ENCODE measurements around the gene BUD13. TPM values are rescaled to one million over a fixed set of nuclear protein-coding genes. Genes with fewer than 3 reads are reported as not detected.

Gene BUD13
- polyA plus RNA-seq, 1 donor from 2014 or later, result 19.1 TPM

GRCh38 chr11:116788975-116789374, 16.2 kb upstream of the BUD13 start:
- Histone ChIP-seq H3K4me3 (ENCODE audit: low read length) (peak overlapping the region; percentile 91), H3K79me2 (replicated peaks; ENCODE audit: insufficient read depth, low read length) (peaks cover 12% of the 10 kb centered on the region), H3K9me3 (ENCODE audit: low read length) (no peaks in the 10 kb centered on the region), H4K20me1 (ENCODE audit: insufficient read depth) (no peaks in the 10 kb centered on the region), H3K9ac (ENCODE audit: low read length) (peak overlapping the region; percentile 82), H3K36me3 (ENCODE audit: insufficient read depth, low read length) (no peaks in the 10 kb centered on the region), H2AFZ (ENCODE audit: low read depth, low read length) (no peak overlapping the region), H3K9me2 (ENCODE audit: insufficient read depth, low read length) (no peaks in the 10 kb centered on the region), H3K27me3 (ENCODE audit: insufficient read depth, low read depth, low read length) (no peaks in the 10 kb centered on the region), H3K4me2 (ENCODE audit: low read length) (no peak overlapping the region), H3K27ac (ENCODE audit: low read length) (no peak overlapping the region), H3F3A (ENCODE audit: insufficient read depth, low read length, poor library complexity, severe bottlenecking) (no peaks in the 10 kb centered on the region)
- TF ChIP-seq CTCF (IDR thresholded peaks at IDR 0.05; ENCODE audit: poor library complexity, severe bottlenecking) (no peak), POLR2AphosphoS5 (IDR thresholded peaks at IDR 0.05) (no peak), EP300 (conservative IDR thresholded peaks at IDR 0.05; ENCODE audit: poor library complexity, severe bottlenecking) (no peak), MXI1 (conservative IDR thresholded peaks at IDR 0.05; ENCODE audit: poor library complexity, severe bottlenecking) (no peak), RAD21 (conservative IDR thresholded peaks at IDR 0.05) (no peak), SMC3 (conservative IDR thresholded peaks at IDR 0.05; ENCODE audit: poor library complexity) (no peak), REST (IDR thresholded peaks at IDR 0.05; ENCODE audit: borderline replicate concordance) (no peak), EZH2 (IDR thresholded peaks at IDR 0.05; ENCODE audit: borderline replicate concordance, insufficient read depth, low read length, poor library complexity, severe bottlenecking) (no peak), TAF1 (IDR thresholded peaks at IDR 0.05; ENCODE audit: low read depth) (no peak)

GRCh38 chr11:116788534-116788933, 15.7 kb upstream of the BUD13 start:
- Histone ChIP-seq H2AFZ (ENCODE audit: low read depth, low read length) (peak overlapping the region; percentile 97), H3K27ac (ENCODE audit: low read length) (peak overlapping the region; percentile 81), H3K9me2 (ENCODE audit: insufficient read depth, low read length) (no peaks in the 10 kb centered on the region), H3K9ac (ENCODE audit: low read length) (peak overlapping the region; percentile 82), H3F3A (ENCODE audit: insufficient read depth, low read length, poor library complexity, severe bottlenecking) (no peaks in the 10 kb centered on the region), H3K27me3 (ENCODE audit: insufficient read depth, low read depth, low read length) (no peaks in the 10 kb centered on the region), H3K4me3 (ENCODE audit: low read length) (peak overlapping the region; percentile 91), H3K9me3 (ENCODE audit: low read length) (no peaks in the 10 kb centered on the region), H4K20me1 (ENCODE audit: insufficient read depth) (no peaks in the 10 kb centered on the region), H3K79me2 (replicated peaks; ENCODE audit: insufficient read depth, low read length) (peaks cover 12% of the 10 kb centered on the region), H3K36me3 (ENCODE audit: insufficient read depth, low read length) (no peaks in the 10 kb centered on the region), H3K4me2 (ENCODE audit: low read length) (peak overlapping the region; percentile 68)
- TF ChIP-seq REST (IDR thresholded peaks at IDR 0.05; ENCODE audit: borderline replicate concordance) (no peak), CTCF (IDR thresholded peaks at IDR 0.05; ENCODE audit: poor library complexity, severe bottlenecking) (no peak), RAD21 (conservative IDR thresholded peaks at IDR 0.05) (no peak), TAF1 (IDR thresholded peaks at IDR 0.05; ENCODE audit: low read depth) (no peak), SMC3 (conservative IDR thresholded peaks at IDR 0.05; ENCODE audit: poor library complexity) (no peak)
